Lower lobe of right lung (tissue), 2 donors: ENCODE data around the gene NUP210. TPM values are rescaled to one million over a fixed set of nuclear protein-coding genes. Genes with fewer than 3 reads are reported as not detected.

Experiments used
- ATAC-seq, 2 donors: fragments of 200-7000 bp; cut with Tn5 transposase; one replicate each; pipeline ENCODE4 v1.9.1; 2020 to 2022; ENCODE audit warnings: mild to moderate bottlenecking in 2 of 2, moderate library complexity in 2 of 2
- DNase-seq: peaks from one replicate; pipeline ENCODE4 v3.0.0-alpha.2; 2020
- H3K27ac ChIP-seq: fragments of 200-600 bp; one replicate; pipeline ENCODE4 v1.8.0; 2022
- H3K27me3 ChIP-seq: fragments of 200-600 bp; one replicate; pipeline ENCODE4 v1.8.0; 2022; ENCODE audit warnings: low read depth
- H3K36me3 ChIP-seq: fragments of 200-600 bp; one replicate; pipeline ENCODE4 v1.8.0; 2022; ENCODE audit warnings: mild to moderate bottlenecking
- H3K4me1 ChIP-seq: fragments of 200-600 bp; one replicate; pipeline ENCODE4 v1.8.0; 2022
- H3K4me3 ChIP-seq: fragments of 200-600 bp; one replicate; pipeline ENCODE4 v1.8.0; 2022; ENCODE audit warnings: mild to moderate bottlenecking
- H3K9me3 ChIP-seq: fragments of 200-600 bp; one replicate; pipeline ENCODE4 v1.8.0; 2022
- intact Hi-C: fragments of 100-400 bp; cut with DNase I; formaldehyde crosslinking; loops from one replicate; pipeline ENCODE4 v1.11.0; 2022
- total RNA-seq: library from RNA; stranded (reverse); fragmentation: NEBNext Ultra II Directional; extraction: Animal tissue kit (Norgen Biotek cat#: 25700); gene quantifications from one replicate; pipeline ENCODE4 v1.2.1, GENCODE V29; 2021
- TF ChIP-seq, protein P1 (sequence below): fragments of 200-600 bp; IDR thresholded peaks from one replicate; pipeline ENCODE4 v1.8.0; 2022; ENCODE audit warnings: antibody characterized with exemption, mild to moderate bottlenecking
- donor health status: DM: no; HTN: yes; CAD: no; lungs with severe emphysema.

Gene NUP210
- total RNA-seq, 1 donor from 2014 or later: 22.2 TPM

DNA sequence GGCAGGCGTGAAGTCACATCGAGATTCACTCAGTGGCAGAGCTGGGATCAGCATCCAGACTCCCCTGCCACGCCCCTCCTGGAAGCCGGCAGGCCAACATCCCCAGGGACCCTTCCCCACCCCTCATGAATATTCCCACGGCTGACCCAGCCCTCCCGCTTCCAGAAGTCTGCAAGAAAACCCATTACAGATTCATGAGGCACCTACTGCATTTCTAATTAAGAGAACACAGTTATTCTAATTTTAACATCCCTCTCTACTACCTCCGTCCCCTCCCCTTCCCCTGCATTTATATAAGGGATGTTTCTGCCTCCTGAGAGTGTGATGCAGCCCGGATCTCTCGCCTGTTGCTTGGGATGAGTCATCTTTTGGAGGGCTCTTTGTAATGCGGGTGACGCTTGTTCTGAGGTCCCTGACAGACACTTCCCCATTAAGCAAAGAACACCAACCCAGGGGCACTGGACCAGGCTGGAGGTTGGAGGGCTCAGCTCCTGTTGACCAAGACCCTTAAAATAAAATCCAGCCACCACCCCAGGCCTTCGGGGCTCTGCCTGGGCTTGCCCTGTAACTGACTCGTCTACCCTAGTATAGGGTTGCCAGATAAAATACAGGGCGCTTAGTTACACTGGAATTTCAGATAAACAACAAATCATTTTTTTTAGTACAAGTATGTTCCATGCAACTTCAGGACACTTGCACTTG, 118.7 kb downstream of the NUP210 start:
- intact Hi-C loops: no loop called here
- peak; percentile 24 for DNase-seq

DNA sequence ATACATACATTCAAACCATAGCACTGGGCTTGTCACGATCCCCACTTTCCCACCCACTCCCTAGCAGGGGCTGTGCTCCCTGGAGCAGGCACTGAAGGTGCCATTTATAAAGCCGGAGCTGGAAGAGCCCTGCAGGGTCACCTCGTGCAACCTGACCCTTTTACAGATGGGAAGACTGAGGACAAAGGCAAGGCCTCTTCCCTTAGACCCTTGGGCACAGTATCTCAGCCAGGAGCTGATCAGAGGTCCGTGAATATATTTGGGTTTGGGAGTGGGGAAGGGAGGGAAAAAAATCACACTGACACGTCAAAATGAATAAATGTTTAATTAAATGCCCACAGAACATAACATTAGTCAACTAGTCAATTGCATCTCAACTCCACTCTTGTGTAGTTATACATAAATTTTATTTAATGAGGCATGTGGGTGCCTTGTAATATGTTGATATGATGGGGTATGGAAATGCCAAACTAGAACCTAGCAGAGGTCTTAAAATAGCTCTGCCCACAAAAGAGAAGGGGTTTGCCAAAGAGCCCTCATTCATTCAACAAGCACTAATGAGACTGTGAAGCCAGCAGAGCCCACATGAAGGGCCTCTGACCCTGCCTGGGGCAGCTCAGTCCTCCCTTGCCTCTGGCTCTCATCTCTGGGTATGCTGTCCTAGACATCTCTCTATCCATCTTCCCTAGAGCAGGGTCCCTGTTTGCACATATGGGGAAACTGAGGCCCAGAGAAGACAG, 119.4 kb downstream of the NUP210 start:
- intact Hi-C loops: no loop called here
- Histone ChIP-seq H3K4me3 (no peak overlapping the region), H3K36me3 (no peaks in the 10 kb centered on the region), H3K27me3 (peaks cover 9% of the 10 kb centered on the region), H3K27ac (no peak overlapping the region), H3K4me1 (no peaks in the 10 kb centered on the region), H3K9me3 (no peaks in the 10 kb centered on the region)
- no peak for ATAC-seq
- TF ChIP-seq, protein P1, sequence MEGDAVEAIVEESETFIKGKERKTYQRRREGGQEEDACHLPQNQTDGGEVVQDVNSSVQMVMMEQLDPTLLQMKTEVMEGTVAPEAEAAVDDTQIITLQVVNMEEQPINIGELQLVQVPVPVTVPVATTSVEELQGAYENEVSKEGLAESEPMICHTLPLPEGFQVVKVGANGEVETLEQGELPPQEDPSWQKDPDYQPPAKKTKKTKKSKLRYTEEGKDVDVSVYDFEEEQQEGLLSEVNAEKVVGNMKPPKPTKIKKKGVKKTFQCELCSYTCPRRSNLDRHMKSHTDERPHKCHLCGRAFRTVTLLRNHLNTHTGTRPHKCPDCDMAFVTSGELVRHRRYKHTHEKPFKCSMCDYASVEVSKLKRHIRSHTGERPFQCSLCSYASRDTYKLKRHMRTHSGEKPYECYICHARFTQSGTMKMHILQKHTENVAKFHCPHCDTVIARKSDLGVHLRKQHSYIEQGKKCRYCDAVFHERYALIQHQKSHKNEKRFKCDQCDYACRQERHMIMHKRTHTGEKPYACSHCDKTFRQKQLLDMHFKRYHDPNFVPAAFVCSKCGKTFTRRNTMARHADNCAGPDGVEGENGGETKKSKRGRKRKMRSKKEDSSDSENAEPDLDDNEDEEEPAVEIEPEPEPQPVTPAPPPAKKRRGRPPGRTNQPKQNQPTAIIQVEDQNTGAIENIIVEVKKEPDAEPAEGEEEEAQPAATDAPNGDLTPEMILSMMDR: no peak
- DNase-seq: peak; percentile 3

More for the DNA sequence above, 118.7 kb downstream of the NUP210 start:
- ATAC-seq: peak; percentile 39 to 70
- H3K4me3 ChIP-seq: no peak overlapping the region
- no peaks in the 10 kb centered on the region for H3K9me3 ChIP-seq
- no peak overlapping the region for H3K27ac ChIP-seq
- H3K36me3 ChIP-seq: no peaks in the 10 kb centered on the region
- H3K4me1 ChIP-seq: no peaks in the 10 kb centered on the region
- peaks cover 6% of the 10 kb centered on the region for H3K27me3 ChIP-seq
- TF ChIP-seq, protein P1: no peak

DNA sequence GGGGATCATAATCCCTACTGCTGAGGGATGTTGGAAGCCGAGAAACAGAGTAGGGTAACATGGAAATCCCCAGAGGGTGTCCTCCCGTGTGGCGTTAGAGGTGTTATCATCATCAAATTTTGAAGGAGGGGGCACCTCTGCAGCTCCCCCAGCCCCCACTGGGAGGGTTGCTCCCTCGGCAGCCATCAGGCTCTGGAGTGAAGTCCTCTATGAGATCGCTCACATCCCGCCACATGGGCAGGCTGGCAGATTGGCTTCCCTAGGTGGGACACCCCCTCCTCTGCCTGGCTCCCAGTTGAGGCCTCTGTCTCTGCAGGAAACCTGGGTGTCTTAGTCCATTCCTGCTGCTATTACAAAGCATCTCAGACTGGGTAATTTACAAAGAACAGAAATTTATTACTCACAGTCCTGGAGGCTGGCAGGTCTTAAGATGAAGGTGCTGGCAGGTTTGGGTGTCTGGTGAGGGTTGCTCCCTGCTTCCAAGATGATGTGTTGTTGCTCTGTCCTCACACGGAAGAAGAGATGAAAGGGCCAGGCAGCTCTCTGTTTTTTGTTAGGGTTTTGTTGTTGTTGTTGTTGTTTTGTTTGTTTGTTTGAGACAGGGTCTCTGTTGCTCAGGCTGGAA, 120.5 kb downstream of the NUP210 start:
- H3K4me3 ChIP-seq: no peak overlapping the region
- peaks cover 13% of the 10 kb centered on the region for H3K27me3 ChIP-seq
- no peak overlapping the region for H3K27ac ChIP-seq
- no peaks in the 10 kb centered on the region for H3K9me3 ChIP-seq
- TF ChIP-seq, protein P1: no peak
- no peaks in the 10 kb centered on the region for H3K4me1 ChIP-seq
- intact Hi-C loops: no loop called here
- peak; percentile 32 for DNase-seq
- no peaks in the 10 kb centered on the region for H3K36me3 ChIP-seq
- ATAC-seq: no peak

DNA sequence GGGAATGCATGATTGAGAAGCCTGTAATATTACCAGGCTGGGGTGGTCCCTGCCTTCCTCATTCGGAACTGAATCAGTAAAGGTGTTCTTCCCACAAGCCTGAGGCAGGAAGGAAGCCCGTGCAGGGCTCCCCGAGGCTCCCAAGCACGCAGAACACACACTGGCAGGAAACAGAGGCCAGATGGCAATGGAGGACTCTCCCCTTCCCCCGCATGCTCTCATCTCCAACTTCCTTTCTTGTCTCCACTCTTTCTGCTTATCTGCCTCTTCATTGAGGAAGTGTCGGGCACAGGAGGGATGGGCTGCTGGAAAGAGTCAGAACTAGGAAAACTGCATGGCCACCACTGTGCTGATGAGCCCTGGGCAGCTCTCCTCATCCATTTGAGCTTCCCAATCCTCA, 123.5 kb downstream of the NUP210 start:
- H3K9me3 ChIP-seq: no peaks in the 10 kb centered on the region
- no peaks in the 10 kb centered on the region for H3K36me3 ChIP-seq
- peak; percentile 2 for DNase-seq
- TF ChIP-seq, protein P1: no peak
- peaks cover 24% of the 10 kb centered on the region for H3K27me3 ChIP-seq
- H3K27ac ChIP-seq: no peak overlapping the region
- H3K4me3 ChIP-seq: no peak overlapping the region
- intact Hi-C loops: no loop called here
- ATAC-seq: no peak
- no peaks in the 10 kb centered on the region for H3K4me1 ChIP-seq

DNA sequence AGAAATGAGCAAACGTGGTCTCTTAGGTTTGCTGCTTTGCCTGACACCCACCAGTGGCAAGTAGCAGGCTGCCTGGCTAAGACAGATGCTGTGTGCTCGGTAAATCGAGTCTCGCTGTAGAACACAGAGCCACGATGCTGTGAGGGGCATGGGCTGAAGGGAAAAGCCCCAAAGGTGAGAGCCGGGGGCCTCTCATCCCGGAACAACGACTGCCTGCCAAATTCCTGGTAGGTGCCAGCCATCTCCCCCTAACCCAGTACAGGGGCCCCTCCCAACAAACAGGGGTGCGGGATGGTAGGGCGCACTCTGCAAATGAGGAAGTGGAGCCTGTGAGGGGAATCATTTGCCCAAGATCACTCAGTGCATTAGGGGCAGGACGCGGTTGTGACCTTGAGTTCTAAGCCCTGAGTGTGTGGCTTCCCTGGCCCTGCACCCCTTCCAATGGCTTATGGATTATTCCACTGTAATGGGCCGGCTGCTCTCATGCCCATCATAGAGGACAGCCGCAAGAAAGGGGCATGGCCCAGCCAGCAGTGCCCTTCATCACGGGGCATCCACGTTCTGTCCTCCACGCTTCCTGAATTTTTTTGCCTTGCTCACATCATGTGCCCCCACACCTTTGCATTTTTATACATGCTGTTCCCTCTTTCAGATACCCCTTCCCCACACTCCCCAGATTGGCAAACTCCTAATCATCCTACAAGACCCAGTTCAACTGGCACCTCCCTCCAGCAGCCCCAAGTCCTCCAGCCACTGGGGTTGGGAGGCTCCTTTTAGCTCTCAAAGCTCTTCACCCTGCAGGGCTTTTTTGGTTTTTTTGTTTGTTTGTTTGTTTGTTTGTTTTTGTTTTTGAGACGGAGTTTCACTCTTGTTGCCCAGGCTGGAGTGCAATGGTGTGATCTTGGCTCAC, 125.4 kb downstream of the NUP210 start:
- DNase-seq (peak; percentile 18), ATAC-seq (no peak)
- H3K27me3 ChIP-seq: peaks cover 24% of the 10 kb centered on the region
- TF ChIP-seq, protein P1: no peak
- H3K4me3 ChIP-seq: no peak overlapping the region
- intact Hi-C loops: no loop called here
- no peaks in the 10 kb centered on the region for H3K4me1 ChIP-seq
- H3K9me3 ChIP-seq: no peaks in the 10 kb centered on the region
- no peaks in the 10 kb centered on the region for H3K36me3 ChIP-seq
- H3K27ac ChIP-seq: no peak overlapping the region
